Progenitor cell of endocrine pancreas (in vitro differentiated cells): ENCODE results near the gene BSN. TPM values are rescaled to one million over a fixed set of nuclear protein-coding genes. Genes with fewer than 3 reads are reported as not detected.
A peak's percentile ranks its signal among the peaks of the same experiment; 100 is the strongest.

Experiments
- DNase-seq: peaks from one replicate; pipeline ENCODE4 v3.0.0; 2021; ENCODE audit warnings: low spot score; ENCODE audit not compliant: unreplicated experiment
- H3K27ac Mint-ChIP-seq: 2 replicates; pipeline ENCODE4 v1.8.0; 2021; ENCODE audit warnings: mild to moderate bottlenecking, moderate library complexity, mixed read lengths
- H3K27me3 Mint-ChIP-seq: 2 replicates; pipeline ENCODE4 v1.8.0; 2021; ENCODE audit warnings: mixed read lengths
- H3K36me3 Mint-ChIP-seq: 2 replicates; pipeline ENCODE4 v1.8.0; 2022; ENCODE audit warnings: mixed read lengths; ENCODE audit not compliant: insufficient read depth
- H3K4me1 Mint-ChIP-seq: 2 replicates; pipeline ENCODE4 v1.8.0; 2021; ENCODE audit warnings: low read depth, mixed read lengths
- H3K4me3 Mint-ChIP-seq: 2 replicates; pipeline ENCODE4 v1.8.0; 2021; ENCODE audit warnings: low read depth, mild to moderate bottlenecking, moderate library complexity, mixed read lengths
- H3K9me3 Mint-ChIP-seq: 2 replicates; pipeline ENCODE4 v1.8.0; 2021; ENCODE audit warnings: low read depth, mixed read lengths
- total RNA-seq: library from RNA; stranded (reverse); gene quantifications from 2 replicates; pipeline ENCODE4 v1.2.1, GENCODE V29; 2021
- TF ChIP-seq, protein P1 (sequence below): fragments of 200-600 bp; sonication (generic); IDR thresholded peaks from one replicate; pipeline ENCODE4 v1.5.0; 2021; ENCODE audit warnings: antibody characterized with exemption, mild to moderate bottlenecking; ENCODE audit not compliant: unreplicated experiment

BSN gene
- total RNA-seq, 1 donor from 2014 or later = 3.8 TPM

- peaks cover 11% of the 10 kb centered on the region for H3K4me1 Mint-ChIP-seq
- no peaks in the 10 kb centered on the region for H3K27me3 Mint-ChIP-seq
- H3K4me3 Mint-ChIP-seq = no peak overlapping the region
- peaks cover 18% of the 10 kb centered on the region for H3K36me3 Mint-ChIP-seq
- no peak overlapping the region for H3K27ac Mint-ChIP-seq
- no peak for DNase-seq
- TF ChIP-seq, protein P1, sequence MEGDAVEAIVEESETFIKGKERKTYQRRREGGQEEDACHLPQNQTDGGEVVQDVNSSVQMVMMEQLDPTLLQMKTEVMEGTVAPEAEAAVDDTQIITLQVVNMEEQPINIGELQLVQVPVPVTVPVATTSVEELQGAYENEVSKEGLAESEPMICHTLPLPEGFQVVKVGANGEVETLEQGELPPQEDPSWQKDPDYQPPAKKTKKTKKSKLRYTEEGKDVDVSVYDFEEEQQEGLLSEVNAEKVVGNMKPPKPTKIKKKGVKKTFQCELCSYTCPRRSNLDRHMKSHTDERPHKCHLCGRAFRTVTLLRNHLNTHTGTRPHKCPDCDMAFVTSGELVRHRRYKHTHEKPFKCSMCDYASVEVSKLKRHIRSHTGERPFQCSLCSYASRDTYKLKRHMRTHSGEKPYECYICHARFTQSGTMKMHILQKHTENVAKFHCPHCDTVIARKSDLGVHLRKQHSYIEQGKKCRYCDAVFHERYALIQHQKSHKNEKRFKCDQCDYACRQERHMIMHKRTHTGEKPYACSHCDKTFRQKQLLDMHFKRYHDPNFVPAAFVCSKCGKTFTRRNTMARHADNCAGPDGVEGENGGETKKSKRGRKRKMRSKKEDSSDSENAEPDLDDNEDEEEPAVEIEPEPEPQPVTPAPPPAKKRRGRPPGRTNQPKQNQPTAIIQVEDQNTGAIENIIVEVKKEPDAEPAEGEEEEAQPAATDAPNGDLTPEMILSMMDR = no peak
- no peaks in the 10 kb centered on the region for H3K9me3 Mint-ChIP-seq
Observed at GRCh38 chr3:49531715-49532114, 22.6 kb upstream of the BSN start.

GRCh38 chr3:49533031-49533430 lies 21.2 kb upstream of the BSN start:
- TF ChIP-seq, protein P1 = no peak
- no peak overlapping the region for H3K4me3 Mint-ChIP-seq
- no peak overlapping the region for H3K27ac Mint-ChIP-seq
- H3K36me3 Mint-ChIP-seq = peaks cover 12% of the 10 kb centered on the region
- no peaks in the 10 kb centered on the region for H3K9me3 Mint-ChIP-seq
- peaks cover 11% of the 10 kb centered on the region for H3K4me1 Mint-ChIP-seq
- no peak for DNase-seq
- H3K27me3 Mint-ChIP-seq = no peaks in the 10 kb centered on the region

DNA sequence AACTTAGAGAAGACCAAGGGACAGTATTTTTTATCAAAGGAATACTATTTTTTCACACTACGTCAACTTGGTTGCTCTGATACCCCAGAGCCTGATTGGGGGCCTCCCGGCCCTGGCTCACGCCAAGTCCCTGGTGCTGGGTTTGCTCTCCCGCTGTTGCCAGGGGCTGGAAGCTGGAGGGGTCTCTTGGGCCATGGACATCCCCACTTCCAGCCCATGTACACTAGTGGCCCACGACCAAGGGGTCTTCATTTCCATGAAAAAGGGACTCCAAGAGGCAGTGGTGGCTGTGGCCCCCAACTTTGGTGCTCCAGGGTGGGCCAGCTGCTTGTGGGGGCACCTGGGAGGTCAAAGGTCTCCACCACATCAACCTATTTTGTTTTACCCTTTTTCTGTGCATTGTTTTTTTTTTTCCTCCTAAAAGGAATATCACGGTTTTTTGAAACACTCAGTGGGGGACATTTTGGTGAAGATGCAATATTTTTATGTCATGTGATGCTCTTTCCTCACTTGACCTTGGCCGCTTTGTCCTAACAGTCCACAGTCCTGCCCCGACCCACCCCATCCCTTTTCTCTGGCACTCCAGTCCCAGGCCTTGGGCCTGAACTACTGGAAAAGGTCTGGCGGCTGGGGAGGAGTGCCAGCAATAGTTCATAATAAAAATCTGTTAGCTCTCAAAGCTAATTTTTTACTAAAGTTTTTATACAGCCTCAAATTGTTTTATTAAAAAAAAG lies 20.3 kb upstream of the BSN start:
- peak overlapping the region; percentile 33 for H3K27ac Mint-ChIP-seq
- peaks cover 12% of the 10 kb centered on the region for H3K36me3 Mint-ChIP-seq
- H3K4me1 Mint-ChIP-seq = peaks cover 11% of the 10 kb centered on the region
- H3K27me3 Mint-ChIP-seq = no peaks in the 10 kb centered on the region
- no peak for DNase-seq
- no peaks in the 10 kb centered on the region for H3K9me3 Mint-ChIP-seq
- TF ChIP-seq, protein P1 = no peak
- no peak overlapping the region for H3K4me3 Mint-ChIP-seq

DNA sequence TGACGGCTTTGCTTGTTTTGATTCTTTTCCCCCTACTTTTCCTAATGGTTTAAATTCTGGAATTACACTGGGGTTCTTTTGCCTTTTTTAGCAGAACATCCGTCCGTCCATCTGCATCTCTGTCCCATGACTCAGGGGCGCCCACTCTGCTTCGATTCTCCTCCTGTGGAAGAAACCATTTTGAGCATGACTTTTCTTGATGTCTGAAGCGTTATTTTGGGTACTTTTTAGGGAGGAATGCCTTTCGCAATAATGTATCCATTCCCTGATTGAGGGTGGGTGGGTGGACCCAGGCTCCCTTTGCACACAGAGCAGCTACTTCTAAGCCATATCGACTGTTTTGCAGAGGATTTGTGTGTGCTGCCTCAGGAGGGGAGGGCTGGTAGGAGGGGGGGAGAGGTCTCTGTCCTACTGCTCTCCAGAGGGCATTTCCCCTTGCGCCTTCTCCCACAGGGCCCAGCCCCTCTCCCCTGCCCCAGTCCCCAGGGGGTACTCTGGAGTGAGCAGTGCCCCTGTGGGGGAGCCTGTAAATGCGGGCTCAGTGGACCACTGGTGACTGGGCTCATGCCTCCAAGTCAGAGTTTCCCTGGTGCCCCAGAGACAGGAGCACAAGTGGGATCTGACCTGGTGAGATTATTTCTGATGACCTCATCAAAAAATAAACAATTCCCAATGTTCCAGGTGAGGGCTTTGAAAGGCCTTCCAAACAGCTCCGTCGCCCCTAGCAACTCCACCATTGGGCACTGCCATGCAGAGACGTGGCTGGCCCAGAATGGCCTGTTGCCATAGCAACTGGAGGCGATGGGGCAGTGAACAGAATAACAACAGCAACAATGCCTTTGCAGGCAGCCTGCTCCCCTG lies 19.5 kb upstream of the BSN start:
- Mint-ChIP-seq H3K4me3 (no peak overlapping the region), H3K4me1 (peaks cover 11% of the 10 kb centered on the region), H3K36me3 (peaks cover 12% of the 10 kb centered on the region), H3K9me3 (no peaks in the 10 kb centered on the region), H3K27me3 (no peaks in the 10 kb centered on the region), H3K27ac (peak overlapping the region; percentile 81)
- DNase-seq = peak; percentile 22
- TF ChIP-seq, protein P1 = no peak

- H3K36me3 Mint-ChIP-seq = peaks cover 5% of the 10 kb centered on the region
- H3K27me3 Mint-ChIP-seq = no peaks in the 10 kb centered on the region
Observed at GRCh38 chr3:49535971-49536874, 18.1 kb upstream of the BSN start.

More at GRCh38 chr3:49535971-49536874, 18.1 kb upstream of the BSN start:
- Mint-ChIP-seq H3K4me3 (no peak overlapping the region), H3K4me1 (peaks cover 14% of the 10 kb centered on the region), H3K9me3 (no peaks in the 10 kb centered on the region), H3K27ac (peak overlapping the region; percentile 24)
- TF ChIP-seq, protein P1 = no peak
- DNase-seq = no peak
